ENCODE results near the gene SHB.

DNA sequence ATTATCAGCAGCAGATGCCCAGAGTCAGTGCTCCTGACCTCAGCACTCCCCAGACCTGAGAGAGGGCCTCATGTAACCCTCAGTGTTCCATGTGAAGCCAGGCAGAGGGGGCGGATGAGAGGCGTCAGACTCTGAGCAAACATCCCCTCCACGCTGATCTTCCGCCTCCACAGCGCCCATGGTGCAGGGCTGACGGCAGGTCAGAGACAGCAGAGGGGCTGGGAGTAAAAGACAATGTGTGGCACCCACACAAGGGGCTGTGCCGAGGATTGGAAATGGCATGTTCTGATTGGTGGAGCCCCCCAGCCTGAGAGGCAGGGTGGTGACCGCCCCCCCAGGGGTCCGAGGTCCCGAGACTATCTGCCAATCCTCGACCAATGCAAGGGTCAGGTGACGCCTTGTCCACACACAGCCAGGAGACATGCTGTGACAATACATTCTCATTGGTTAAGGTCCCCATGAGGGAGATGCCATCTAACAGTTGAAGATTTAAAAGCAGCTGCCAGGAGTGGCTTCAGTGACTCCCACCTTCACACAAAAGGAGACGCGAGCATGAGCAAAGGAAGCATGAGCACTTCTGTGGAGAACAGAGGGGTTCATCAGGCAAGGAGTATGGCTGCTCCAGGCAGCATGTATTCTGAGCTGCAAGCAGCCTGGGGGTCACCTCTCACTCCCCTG is 145.8 kb downstream of the SHB start:
- TF ChIP-seq CTCF (conservative IDR thresholded peaks at IDR 0.05; ENCODE audit: low read depth, low read length) (no peak), EZH2phosphoT487 (IDR thresholded peaks at IDR 0.05; ENCODE audit: borderline replicate concordance, low read length) (no peak), EZH2 (IDR thresholded peaks at IDR 0.05; ENCODE audit: low read length, unreplicated experiment) (no peak)
